Activated CD8-positive, alpha-beta memory T cell treated with anti-CD3 and anti-CD28 coated beads for 24 hours (primary cell): Measurements from ENCODE around the gene ICOSLG.
"Not testable (repeated sequence)": the region's sequence is repeated elsewhere in the genome, so short reads cannot be mapped to it uniquely, and the experiment has no call there.

Experiments
- DNase-seq: peaks from one replicate; pipeline ENCODE4 v3.0.0-alpha.2; 2020

The ICOSLG gene, protein sequence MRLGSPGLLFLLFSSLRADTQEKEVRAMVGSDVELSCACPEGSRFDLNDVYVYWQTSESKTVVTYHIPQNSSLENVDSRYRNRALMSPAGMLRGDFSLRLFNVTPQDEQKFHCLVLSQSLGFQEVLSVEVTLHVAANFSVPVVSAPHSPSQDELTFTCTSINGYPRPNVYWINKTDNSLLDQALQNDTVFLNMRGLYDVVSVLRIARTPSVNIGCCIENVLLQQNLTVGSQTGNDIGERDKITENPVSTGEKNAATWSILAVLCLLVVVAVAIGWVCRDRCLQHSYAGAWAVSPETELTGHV

GRCh38 chr21:44240842-44241241, at the start of gene ICOSLG:
TSS of gene ICOSLG (minus strand) at chr21:44240943. CDS start at chr21:44240817, 126 bp downstream.
- DNase-seq: not testable (repeated sequence)

DNA sequence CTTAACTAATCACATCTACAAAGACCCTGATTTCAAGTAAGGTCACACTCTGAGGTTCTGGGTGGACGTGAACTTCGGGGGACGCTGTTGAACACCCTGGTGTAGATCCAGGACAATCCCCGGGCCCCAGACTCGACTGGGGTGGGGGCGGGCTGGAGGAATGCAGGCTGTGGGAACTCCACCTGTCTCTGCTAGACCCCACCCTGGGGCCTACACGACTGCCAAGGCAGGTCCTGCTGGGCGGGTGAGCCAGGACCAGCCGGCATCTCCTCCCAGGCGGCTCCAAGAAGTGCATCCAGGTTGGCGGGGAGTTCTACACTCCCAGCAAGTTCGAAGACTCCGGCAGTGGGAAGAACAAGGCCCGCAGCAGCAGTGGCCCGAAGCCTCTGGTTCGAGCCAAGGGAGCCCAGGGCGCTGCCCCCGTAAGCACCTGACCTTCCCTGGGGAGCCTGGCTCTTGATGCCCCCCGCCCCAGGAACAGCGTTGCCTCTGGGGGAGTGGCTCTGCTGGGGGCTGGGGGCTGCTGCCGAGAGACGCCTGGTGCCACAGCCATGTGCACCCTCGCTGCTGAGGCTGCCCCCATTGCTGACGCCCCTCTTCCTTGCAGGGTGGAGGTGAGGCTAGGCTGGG, 48.8 kb upstream of the ICOSLG start:
- no peak for DNase-seq

DNA sequence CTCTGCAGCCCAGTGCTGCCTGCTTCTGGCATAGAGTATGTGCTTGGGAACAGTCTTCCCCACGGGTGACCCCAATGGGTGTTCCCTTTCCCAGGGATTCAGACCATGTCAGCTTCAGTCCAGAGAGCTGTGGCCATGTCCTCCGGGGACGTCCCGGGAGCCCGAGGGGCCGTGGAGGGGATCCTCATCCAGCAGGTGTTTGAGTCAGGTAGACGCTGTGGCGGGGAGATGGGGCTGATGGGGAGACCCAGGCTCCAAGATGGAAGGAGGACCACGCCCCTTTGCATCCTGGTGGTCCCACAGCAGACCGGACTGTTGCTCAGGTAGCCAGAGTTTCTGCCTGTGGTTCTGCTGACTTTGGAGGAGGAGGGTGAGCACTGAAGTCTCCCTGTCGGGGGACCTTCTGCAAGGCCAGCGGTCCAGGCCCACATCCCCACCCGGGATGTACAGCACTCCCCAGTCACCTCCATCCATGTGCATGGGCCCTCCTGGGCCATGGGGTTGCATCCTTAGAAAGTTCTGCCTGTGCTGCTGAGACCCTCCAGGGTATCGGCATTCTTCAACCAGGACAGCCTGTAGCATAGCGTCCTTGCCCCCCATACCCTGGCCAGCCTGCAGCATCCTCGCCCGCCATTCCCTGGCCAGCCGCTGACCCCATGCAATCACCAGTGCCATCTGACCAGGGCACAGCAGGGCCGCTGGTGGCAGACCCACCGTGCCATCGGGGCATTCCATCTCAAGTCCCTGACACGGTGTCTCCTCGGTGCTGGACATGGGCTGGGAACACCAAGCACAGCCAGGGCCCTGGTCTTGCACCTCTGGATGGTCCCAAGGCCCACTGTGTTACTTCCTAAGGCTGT, 47.7 kb upstream of the ICOSLG start:
- no peak for DNase-seq

GRCh38 chr21:44286716-44287632, 46.2 kb upstream of the ICOSLG start:
- no peak for DNase-seq

GRCh38 chr21:44286086-44286715, 45.5 kb upstream of the ICOSLG start:
- no peak for DNase-seq

GRCh38 chr21:44285138-44285992, 44.6 kb upstream of the ICOSLG start, which contains the start of gene AIRE:
TSS of gene AIRE (plus strand) at chr21:44285876. CDS start at chr21:44286007, 131 bp downstream.
- DNase-seq: no peak

GRCh38 chr21:44283948-44284347, 43.2 kb upstream of the ICOSLG start:
- no peak for DNase-seq

DNA sequence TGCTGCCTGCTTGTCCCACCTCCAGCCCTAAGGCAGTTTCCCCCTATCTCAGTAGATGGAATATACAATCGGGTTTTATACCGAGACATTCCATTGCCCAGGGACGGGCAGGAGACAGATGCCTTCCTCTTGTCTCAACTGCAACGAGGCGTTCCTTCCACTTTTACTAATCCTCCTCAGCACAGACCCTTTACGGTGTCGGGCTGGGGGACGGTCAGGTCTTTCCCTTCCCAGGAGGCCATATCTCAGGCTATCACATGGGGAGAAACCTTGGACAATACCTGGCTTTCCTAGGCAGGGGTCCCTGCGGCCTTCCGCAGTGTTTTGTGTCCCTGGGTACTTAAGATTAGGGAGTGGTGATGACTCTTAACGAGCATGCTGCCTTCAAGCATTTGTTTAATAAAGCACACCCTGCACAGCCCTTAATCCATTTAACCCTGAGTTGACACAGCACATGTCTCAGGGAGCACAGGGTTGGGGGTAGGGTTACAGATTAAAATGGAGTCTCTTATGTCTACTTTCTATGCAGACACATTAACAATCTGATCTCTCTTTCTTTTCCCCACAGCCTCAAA, 42.6 kb upstream of the ICOSLG start:
- not testable (repeated sequence) for DNase-seq

DNA sequence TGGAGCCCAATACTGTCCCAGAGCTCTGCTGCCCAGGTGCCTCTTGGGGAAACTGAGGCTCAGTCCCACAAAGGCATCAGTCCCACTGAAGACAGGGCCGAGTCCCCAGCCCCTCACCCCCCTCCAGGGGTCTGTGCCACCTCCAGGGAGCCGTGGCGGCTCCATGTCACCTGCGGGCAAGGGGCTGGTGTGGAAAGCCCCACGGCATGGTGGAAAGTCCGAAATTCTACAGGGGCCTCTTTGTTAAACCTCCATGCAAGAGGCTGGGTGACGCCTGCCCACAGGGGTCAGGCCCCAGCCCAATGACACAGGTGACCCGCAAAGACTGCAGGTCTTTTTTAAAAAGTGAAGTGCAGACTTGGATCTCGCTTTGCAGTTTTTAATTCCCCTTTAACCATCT, 41.6 kb upstream of the ICOSLG start:
- DNase-seq: no peak

GRCh38 chr21:44281801-44282200, 41.1 kb upstream of the ICOSLG start:
- no peak for DNase-seq

DNA sequence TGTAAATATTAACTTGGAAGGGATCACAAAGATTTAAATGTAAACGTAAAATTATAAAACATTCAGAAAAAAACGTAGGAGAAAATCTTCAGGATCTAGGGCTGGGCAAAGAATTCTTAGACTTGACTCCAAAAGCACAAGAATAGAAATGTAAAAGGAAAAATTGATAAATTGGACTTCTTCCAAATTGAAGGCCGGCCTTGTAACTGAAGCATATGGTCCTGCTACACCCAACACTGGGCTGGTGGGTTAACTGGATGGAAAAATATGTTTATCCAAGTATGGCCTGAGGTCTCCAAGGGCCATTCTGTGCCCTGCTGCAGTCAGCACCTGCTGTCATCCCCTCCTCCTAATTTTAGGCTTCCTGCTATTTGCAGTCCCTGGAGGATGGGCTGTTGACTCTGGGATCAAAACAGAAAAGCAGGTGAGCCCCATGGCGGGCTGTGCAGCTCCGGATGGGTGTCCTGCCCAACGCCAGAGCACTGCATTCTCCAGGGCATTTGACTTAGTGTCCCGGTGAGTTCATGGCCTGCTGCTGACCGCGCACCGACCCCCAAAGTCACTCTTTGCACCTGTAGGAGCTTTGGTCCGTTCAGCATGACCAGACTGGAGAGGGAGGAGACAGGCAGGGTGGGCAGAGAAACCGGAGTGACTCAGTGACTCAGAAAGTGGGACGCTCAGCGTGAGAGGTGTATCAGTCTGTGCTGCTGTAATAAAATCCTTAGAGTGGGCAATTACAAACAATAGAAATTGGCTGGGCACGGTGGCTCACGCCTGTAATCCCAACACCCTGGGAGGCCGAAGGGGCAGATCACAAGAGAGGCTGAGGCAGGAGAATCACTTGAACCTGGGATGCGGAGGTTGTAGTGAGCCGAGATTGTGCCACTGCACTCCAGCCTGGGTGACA, 38.9 kb upstream of the ICOSLG start:
- no peak for DNase-seq

- no peak for DNase-seq
These were observed 34.3 kb upstream of the ICOSLG start for GRCh38 chr21:44275041-44275440.

DNA sequence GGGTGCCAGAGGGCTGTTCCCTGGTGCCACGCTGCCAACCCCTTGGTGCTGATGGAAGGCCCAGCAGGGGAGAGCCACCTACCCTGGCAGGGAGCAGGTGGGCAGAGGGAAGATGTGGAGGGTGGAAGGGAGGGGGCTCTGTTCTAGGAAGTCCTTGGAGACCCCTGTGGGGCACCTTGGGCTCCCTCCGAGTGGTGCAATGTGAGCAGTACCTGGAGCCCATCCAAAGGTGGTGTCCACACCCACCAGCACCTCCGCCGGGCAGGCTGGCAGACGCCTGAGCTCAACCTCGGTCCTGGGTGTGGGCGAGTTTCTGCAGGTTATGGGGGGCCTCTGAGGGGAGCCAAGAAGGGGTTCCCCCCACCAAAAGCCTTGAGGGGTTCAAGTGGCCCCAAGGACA, 32.3 kb upstream of the ICOSLG start:
- no peak for DNase-seq

DNA sequence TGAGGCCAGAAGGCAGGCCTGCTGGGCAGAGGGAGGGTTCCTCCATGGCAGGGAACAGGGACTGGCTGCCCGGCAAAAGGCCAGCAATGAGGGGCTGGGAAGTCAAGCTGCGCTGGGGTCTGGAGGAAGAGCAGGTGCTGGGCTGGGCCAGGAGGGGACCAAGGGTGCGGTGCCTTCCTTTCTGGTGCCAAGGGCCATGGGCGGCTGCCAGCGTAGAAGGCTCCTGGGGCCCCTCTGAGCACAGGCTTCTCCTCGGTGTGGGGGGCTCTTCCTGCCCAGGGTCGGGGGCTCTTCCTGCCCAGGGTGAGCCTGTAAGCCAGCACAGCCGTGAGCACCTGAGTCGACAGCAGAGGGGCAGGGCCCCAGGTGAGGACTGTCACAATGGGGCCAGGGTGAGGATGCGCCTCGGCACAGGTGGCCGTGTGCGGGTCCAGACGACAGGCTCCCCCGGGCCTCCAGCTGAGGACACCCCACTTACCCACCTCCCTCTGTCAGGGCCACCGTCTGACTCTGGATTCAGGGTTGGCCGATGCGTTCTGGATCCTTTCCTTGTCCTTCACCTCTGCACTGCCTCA, 31.6 kb upstream of the ICOSLG start:
- no peak for DNase-seq

DNA sequence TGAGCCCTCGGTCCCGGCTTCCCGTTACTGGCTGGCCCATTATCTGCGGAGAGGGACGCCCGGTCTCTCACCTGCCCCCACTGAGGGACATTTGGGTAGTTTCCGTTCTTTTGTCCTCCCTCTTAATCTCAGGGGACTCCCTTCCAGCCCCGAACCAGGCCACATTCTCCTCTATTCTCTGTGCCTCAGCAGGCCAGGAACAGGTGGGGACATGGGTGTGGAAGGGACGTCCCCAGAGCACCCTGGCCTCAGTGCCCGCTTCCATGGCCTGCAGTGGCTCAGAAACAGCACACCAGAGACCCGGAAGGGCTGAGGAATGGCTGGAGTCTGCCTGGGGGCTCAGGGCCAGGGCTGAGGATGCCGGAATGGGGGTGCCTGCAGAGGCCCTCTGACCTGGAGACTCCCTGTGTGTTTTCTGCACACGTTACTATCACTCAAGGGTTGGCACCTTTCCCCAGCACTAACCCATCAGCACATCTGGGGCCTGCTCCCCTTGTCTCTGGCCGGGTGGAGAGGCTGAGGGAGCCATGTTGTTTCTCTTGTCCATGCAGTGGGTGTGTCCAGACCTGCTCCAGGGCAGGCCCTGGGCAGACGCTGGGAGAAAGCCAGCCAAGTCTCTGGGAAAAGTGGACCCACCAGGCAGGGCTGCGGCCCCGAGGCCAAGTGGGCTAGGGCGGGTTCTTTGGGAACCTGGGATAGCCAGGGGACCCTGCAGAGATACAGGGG, 31.0 kb upstream of the ICOSLG start:
- DNase-seq: no peak

DNA sequence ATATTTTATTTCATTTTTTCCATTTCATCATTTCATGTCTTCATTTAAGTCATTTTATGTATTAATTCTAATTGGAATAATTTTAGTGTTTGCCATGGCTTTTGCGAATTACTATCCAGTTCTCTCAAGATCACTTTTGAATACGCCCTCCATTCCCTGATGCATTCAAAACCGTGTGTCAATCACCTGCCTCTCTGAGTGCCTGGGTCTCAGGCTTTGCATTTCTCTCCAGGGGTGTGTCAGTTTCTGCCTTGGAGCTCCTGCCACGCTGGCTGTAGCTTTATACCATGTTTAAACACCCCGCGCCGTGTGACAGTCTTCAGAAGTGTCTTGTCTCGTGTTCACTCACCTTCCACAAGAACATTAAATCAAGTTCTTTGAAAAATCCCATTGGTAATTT, 28.3 kb upstream of the ICOSLG start:
- no peak for DNase-seq

DNA sequence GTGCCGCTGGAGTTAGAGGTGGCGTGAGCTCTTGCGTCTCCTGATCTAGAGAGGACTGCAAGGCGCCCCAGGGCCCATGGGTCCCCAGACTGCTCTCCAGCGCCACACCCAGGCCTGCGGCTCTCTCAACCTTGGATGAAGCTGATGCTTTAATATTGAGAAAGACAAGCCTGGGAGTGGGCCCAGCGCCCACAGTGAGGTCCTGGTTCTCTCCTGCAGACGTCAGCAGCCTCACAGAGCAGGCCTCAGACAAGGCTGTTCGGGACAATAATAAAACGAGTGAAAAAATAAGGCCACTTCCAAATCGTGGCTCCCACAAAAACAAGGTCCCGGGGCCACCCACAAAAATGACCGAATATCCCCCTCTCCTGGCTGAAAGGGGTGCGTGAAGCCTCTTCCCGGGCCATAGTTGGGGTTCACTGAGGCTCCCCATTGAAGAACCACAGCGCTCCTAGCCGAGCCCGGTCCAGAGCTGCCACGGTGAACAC, 27.0 kb upstream of the ICOSLG start:
- DNase-seq: no peak

DNA sequence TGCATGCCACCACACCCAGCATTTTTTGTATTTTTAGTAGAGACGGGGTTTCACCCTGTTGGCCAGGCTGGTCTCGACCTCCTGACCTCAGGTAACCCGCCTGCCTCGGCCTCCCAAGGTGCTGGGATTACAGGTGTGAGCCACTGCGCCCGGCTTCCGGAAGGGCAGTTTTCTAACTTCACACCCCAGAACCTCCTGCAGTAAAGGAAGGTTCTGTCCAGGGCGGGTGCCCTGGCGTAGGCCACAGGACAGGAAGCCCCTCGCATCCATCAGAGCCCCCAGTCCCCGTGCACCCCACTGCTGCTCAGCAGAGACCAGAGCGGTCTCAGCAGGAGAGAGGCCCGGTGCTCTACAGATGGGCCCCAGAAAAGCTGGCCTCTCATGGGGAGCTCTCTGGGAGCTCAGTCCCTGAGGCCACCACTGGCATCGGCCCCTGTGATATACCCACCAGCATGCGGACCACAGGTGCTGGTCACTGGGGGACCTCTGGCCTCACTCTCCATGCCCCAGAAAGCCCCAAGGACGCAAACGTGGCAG, 25.1 kb upstream of the ICOSLG start:
- DNase-seq: no peak
